ENCODE results near the gene NUBPL.

DNA sequence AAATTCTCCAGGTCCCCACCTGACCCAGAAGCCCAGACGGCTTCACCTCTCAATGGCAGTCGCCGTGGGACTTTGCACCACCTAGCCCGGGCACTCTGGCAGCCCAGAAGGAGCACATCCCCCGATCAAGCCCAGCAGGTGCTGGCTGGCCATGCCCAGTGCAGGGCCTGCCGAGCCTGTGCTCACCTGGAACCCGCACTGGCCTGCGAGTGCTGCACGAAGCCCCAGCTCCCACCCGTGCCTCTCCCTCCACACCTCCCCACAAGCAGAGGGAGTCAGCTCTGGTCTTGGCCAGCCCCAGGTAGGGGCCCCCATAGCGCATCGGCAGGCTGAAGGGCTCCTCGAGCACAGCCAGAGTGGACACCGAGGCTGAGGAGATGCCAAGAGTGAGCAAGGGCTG, 144.5 kb downstream of the NUBPL start:
- TF ChIP-seq, protein P1, sequence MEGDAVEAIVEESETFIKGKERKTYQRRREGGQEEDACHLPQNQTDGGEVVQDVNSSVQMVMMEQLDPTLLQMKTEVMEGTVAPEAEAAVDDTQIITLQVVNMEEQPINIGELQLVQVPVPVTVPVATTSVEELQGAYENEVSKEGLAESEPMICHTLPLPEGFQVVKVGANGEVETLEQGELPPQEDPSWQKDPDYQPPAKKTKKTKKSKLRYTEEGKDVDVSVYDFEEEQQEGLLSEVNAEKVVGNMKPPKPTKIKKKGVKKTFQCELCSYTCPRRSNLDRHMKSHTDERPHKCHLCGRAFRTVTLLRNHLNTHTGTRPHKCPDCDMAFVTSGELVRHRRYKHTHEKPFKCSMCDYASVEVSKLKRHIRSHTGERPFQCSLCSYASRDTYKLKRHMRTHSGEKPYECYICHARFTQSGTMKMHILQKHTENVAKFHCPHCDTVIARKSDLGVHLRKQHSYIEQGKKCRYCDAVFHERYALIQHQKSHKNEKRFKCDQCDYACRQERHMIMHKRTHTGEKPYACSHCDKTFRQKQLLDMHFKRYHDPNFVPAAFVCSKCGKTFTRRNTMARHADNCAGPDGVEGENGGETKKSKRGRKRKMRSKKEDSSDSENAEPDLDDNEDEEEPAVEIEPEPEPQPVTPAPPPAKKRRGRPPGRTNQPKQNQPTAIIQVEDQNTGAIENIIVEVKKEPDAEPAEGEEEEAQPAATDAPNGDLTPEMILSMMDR (IDR thresholded peaks at IDR 0.05; ENCODE audit: low read length), result no peak
- TF ChIP-seq EZH2phosphoT487 (IDR thresholded peaks at IDR 0.05; ENCODE audit: low read length) (no peak), EZH2 (optimal IDR thresholded peaks at IDR 0.05; ENCODE audit: low read depth, low read length) (no peak)

Data from MM.1S (cell line).